ENCODE results near the gene MTMR1.

Gene MTMR1

DNA sequence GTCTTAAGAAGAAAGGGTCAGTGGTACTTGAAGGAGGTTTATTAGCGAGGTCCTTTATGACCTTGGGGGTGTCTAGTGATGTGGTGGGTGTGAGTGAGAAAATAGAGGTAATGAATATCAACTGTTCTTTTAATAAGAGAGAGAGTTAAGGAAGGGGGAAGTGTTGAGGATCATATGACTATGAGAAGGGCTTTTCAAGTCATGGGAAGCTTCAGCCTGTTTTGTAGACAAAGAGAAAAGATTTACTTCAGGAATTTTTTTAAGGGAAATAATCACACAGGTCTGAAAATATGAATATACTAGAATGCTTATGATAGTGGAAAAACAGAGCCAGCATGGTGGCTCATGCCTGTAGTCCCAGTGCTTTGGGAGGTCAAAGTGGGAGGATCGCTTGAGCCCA is 41.3 kb upstream of the MTMR1 start:
- H3K79me2 ChIP-seq (ENCODE audit: low read length), result no peaks in the 10 kb centered on the region
- H3K4me3 ChIP-seq (ENCODE audit: low read length), result no peak overlapping the region
- H3K4me1 ChIP-seq (ENCODE audit: low read length), result no peaks in the 10 kb centered on the region
- no peaks in the 10 kb centered on the region for H4K20me1 ChIP-seq (ENCODE audit: insufficient read depth, low read length)
- no peak overlapping the region for H3K27ac ChIP-seq (ENCODE audit: low read length)
- no peak overlapping the region for H3K4me2 ChIP-seq (ENCODE audit: low read depth, low read length)
- no peaks in the 10 kb centered on the region for H3F3A ChIP-seq (ENCODE audit: insufficient read depth, low read length)
- H3K9me3 ChIP-seq (replicated peaks; ENCODE audit: insufficient read depth, low read length), result no peaks in the 10 kb centered on the region
- H3K27me3 ChIP-seq (replicated peaks; ENCODE audit: insufficient read depth, low read length), result no peaks in the 10 kb centered on the region
- TF ChIP-seq, protein P1, sequence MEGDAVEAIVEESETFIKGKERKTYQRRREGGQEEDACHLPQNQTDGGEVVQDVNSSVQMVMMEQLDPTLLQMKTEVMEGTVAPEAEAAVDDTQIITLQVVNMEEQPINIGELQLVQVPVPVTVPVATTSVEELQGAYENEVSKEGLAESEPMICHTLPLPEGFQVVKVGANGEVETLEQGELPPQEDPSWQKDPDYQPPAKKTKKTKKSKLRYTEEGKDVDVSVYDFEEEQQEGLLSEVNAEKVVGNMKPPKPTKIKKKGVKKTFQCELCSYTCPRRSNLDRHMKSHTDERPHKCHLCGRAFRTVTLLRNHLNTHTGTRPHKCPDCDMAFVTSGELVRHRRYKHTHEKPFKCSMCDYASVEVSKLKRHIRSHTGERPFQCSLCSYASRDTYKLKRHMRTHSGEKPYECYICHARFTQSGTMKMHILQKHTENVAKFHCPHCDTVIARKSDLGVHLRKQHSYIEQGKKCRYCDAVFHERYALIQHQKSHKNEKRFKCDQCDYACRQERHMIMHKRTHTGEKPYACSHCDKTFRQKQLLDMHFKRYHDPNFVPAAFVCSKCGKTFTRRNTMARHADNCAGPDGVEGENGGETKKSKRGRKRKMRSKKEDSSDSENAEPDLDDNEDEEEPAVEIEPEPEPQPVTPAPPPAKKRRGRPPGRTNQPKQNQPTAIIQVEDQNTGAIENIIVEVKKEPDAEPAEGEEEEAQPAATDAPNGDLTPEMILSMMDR (IDR thresholded peaks at IDR 0.05; ENCODE audit: low read length), result no peak
- no peak overlapping the region for H2AFZ ChIP-seq (ENCODE audit: low read length)
- no peaks in the 10 kb centered on the region for H3K9me2 ChIP-seq (replicated peaks; ENCODE audit: insufficient read depth, low read length)
- H3K36me3 ChIP-seq (replicated peaks; ENCODE audit: insufficient read depth, low read length), result no peaks in the 10 kb centered on the region
- DNase-seq, result no peak
- H3K9ac ChIP-seq (ENCODE audit: low read length), result no peak overlapping the region

DNA sequence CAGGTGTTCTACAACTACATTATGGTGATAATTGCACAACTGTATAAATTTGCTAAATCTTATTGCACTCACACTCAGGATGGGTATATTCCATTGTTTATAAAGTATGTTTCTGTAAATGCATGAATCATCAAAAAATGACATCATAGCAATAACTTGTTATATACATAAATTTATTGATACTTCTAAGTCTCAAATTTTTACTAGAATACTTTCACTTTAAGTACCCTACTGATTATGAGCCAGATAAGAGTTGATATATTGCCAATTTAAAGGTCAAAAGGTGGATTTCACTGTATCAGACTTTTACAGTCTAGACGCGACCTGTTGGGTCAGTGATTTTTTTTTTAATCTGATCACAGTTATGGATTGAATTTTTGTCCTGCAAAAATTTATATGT is 37.4 kb upstream of the MTMR1 start:
- H3K4me2 ChIP-seq (ENCODE audit: low read depth, low read length), result no peak overlapping the region
- no peak for TF ChIP-seq EZH2 (optimal IDR thresholded peaks at IDR 0.05; ENCODE audit: low read depth, low read length)
- TF ChIP-seq EZH2phosphoT487 (IDR thresholded peaks at IDR 0.05; ENCODE audit: low read length), result no peak
- TF ChIP-seq, protein P1 (IDR thresholded peaks at IDR 0.05; ENCODE audit: low read length), result no peak
- H3K36me3 ChIP-seq (replicated peaks; ENCODE audit: insufficient read depth, low read length), result no peaks in the 10 kb centered on the region
- H2AFZ ChIP-seq (ENCODE audit: low read length), result no peak overlapping the region
- no peaks in the 10 kb centered on the region for H3K9me3 ChIP-seq (replicated peaks; ENCODE audit: insufficient read depth, low read length)
- no peak overlapping the region for H3K27ac ChIP-seq (ENCODE audit: low read length)
- no peaks in the 10 kb centered on the region for H3K79me2 ChIP-seq (ENCODE audit: low read length)
- no peak overlapping the region for H3K9ac ChIP-seq (ENCODE audit: low read length)
- H3K4me1 ChIP-seq (ENCODE audit: low read length), result no peaks in the 10 kb centered on the region
- DNase-seq, result no peak
- no peaks in the 10 kb centered on the region for H4K20me1 ChIP-seq (ENCODE audit: insufficient read depth, low read length)
- H3K4me3 ChIP-seq (ENCODE audit: low read length), result no peak overlapping the region
- H3K9me2 ChIP-seq (replicated peaks; ENCODE audit: insufficient read depth, low read length), result no peaks in the 10 kb centered on the region
- no peaks in the 10 kb centered on the region for H3F3A ChIP-seq (ENCODE audit: insufficient read depth, low read length)
- no peaks in the 10 kb centered on the region for H3K27me3 ChIP-seq (replicated peaks; ENCODE audit: insufficient read depth, low read length)

DNA sequence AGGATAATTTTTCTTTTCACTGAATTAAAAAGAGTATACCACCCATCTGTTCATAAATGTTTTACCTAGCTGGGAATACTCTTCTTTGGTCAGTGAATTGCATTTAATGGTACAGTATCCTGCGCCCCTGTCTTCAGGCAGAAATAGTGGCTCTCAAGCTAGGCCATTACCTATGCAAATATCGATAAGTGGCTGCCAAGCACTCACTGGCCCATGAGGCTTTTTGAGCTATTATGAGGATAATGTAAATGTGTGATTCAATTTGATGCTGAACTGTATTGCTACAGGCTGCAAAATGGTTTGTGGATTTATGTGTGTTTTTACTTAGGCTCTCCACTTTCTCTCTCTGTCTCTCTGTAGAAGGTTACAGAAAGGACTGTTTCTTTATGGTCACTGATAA is 30.1 kb upstream of the MTMR1 start:
- Histone ChIP-seq H3K9me3 (replicated peaks; ENCODE audit: insufficient read depth, low read length) (no peaks in the 10 kb centered on the region), H3F3A (ENCODE audit: insufficient read depth, low read length) (no peaks in the 10 kb centered on the region), H3K36me3 (replicated peaks; ENCODE audit: insufficient read depth, low read length) (no peaks in the 10 kb centered on the region), H4K20me1 (ENCODE audit: insufficient read depth, low read length) (no peaks in the 10 kb centered on the region), H3K27me3 (replicated peaks; ENCODE audit: insufficient read depth, low read length) (no peaks in the 10 kb centered on the region), H3K79me2 (ENCODE audit: low read length) (no peaks in the 10 kb centered on the region), H3K9me2 (replicated peaks; ENCODE audit: insufficient read depth, low read length) (no peaks in the 10 kb centered on the region), H3K4me3 (ENCODE audit: low read length) (no peak overlapping the region), H3K27ac (ENCODE audit: low read length) (no peak overlapping the region), H3K4me1 (ENCODE audit: low read length) (no peaks in the 10 kb centered on the region), H2AFZ (ENCODE audit: low read length) (no peak overlapping the region), H3K9ac (ENCODE audit: low read length) (no peak overlapping the region), H3K4me2 (ENCODE audit: low read depth, low read length) (no peak overlapping the region)
- DNase-seq, result no peak
- TF ChIP-seq EZH2phosphoT487 (IDR thresholded peaks at IDR 0.05; ENCODE audit: low read length), result no peak
- TF ChIP-seq EZH2 (optimal IDR thresholded peaks at IDR 0.05; ENCODE audit: low read depth, low read length), result no peak
- TF ChIP-seq, protein P1 (IDR thresholded peaks at IDR 0.05; ENCODE audit: low read length), result no peak

DNA sequence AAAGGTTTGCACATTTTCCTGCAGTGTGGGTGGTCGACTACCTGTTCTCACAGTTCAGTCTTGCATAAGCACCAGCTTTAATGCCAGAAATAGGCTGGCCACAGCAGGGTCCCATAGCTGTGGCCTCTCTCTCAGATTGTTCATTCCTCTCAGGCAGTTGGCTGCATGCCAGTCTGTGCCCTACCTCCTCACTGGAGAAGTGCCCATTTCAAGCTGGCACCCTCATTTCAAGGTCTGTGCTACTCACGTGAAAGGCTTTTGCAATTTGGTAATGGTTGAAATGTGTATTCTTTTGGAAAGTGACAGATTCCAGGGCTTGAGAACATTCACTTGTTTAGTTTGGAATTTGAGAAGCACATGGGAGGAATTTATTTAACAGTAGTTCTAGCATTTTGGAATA is 28.9 kb upstream of the MTMR1 start:
- DNase-seq, result no peak
- no peaks in the 10 kb centered on the region for H3K27me3 ChIP-seq (replicated peaks; ENCODE audit: insufficient read depth, low read length)

More for the DNA sequence above, 28.9 kb upstream of the MTMR1 start:
- no peaks in the 10 kb centered on the region for H4K20me1 ChIP-seq (ENCODE audit: insufficient read depth, low read length)
- H3K27ac ChIP-seq (ENCODE audit: low read length), result no peak overlapping the region
- H3K4me2 ChIP-seq (ENCODE audit: low read depth, low read length), result no peak overlapping the region
- H3K79me2 ChIP-seq (ENCODE audit: low read length), result no peaks in the 10 kb centered on the region
- no peaks in the 10 kb centered on the region for H3K36me3 ChIP-seq (replicated peaks; ENCODE audit: insufficient read depth, low read length)
- TF ChIP-seq EZH2 (optimal IDR thresholded peaks at IDR 0.05; ENCODE audit: low read depth, low read length) (no peak), EZH2phosphoT487 (IDR thresholded peaks at IDR 0.05; ENCODE audit: low read length) (no peak)
- TF ChIP-seq, protein P1 (IDR thresholded peaks at IDR 0.05; ENCODE audit: low read length), result no peak
- no peaks in the 10 kb centered on the region for H3K9me2 ChIP-seq (replicated peaks; ENCODE audit: insufficient read depth, low read length)
- H2AFZ ChIP-seq (ENCODE audit: low read length), result no peak overlapping the region
- no peaks in the 10 kb centered on the region for H3F3A ChIP-seq (ENCODE audit: insufficient read depth, low read length)
- no peak overlapping the region for H3K4me3 ChIP-seq (ENCODE audit: low read length)
- H3K4me1 ChIP-seq (ENCODE audit: low read length), result no peaks in the 10 kb centered on the region
- H3K9me3 ChIP-seq (replicated peaks; ENCODE audit: insufficient read depth, low read length), result no peaks in the 10 kb centered on the region
- no peak overlapping the region for H3K9ac ChIP-seq (ENCODE audit: low read length)
